HG02840 (cell line): Measurements from ENCODE around the gene XYLT2.
"Not testable (repeated sequence)": the region's sequence is repeated elsewhere in the genome, so short reads cannot be mapped to it uniquely, and the experiment has no call there.

Experiments
- ATAC-seq: cut with Tn5 transposase; IDR thresholded peaks from one replicate; pipeline ENCODE4 v1.9.1; 2021; ENCODE audit warnings: mild to moderate bottlenecking, moderate library complexity, moderate number of reproducible peaks; ENCODE audit not compliant: unreplicated experiment, low FRiP score

XYLT2 gene

GRCh38 chr17:50345432-50346312, at the start of gene XYLT2:
Gene XYLT2, plus strand, starts transcription at chr17:50346126. Its CDS starts 15 bp downstream, at chr17:50346141.
- peak; percentile 74 for ATAC-seq

- no peak for ATAC-seq
Measured at GRCh38 chr17:50297407-50297865, 48.5 kb upstream of the XYLT2 start.

GRCh38 chr17:50298018-50298417, 47.9 kb upstream of the XYLT2 start:
- no peak for ATAC-seq

- ATAC-seq, result no peak
Measured at GRCh38 chr17:50299776-50300175, 46.1 kb upstream of the XYLT2 start.

- ATAC-seq, result not testable (repeated sequence)
Measured at GRCh38 chr17:50300824-50301223, 45.1 kb upstream of the XYLT2 start.

- no peak for ATAC-seq
Measured at GRCh38 chr17:50301891-50302584, 43.9 kb upstream of the XYLT2 start.

- ATAC-seq, result no peak
Measured at GRCh38 chr17:50303051-50303450, 42.9 kb upstream of the XYLT2 start.

- ATAC-seq, result no peak
Measured at GRCh38 chr17:50303596-50303995, 42.3 kb upstream of the XYLT2 start.

GRCh38 chr17:50304781-50305404, 41.0 kb upstream of the XYLT2 start:
- no peak for ATAC-seq

GRCh38 chr17:50307654-50308053, 38.3 kb upstream of the XYLT2 start:
- ATAC-seq, result no peak

- no peak for ATAC-seq
Measured at GRCh38 chr17:50308666-50309065, 37.3 kb upstream of the XYLT2 start.

GRCh38 chr17:50310455-50311111, 35.3 kb upstream of the XYLT2 start:
- no peak for ATAC-seq

GRCh38 chr17:50311112-50311460, 34.8 kb upstream of the XYLT2 start:
- ATAC-seq, result peak; percentile 47

- no peak for ATAC-seq
Measured at GRCh38 chr17:50311483-50311882, 34.4 kb upstream of the XYLT2 start.

GRCh38 chr17:50312308-50312707, 33.6 kb upstream of the XYLT2 start:
- no peak for ATAC-seq

- no peak for ATAC-seq
Measured at GRCh38 chr17:50314456-50315011, 31.4 kb upstream of the XYLT2 start.

- no peak for ATAC-seq
Measured at GRCh38 chr17:50316016-50316587, 29.8 kb upstream of the XYLT2 start.

- not testable (repeated sequence) for ATAC-seq
Measured at GRCh38 chr17:50316660-50317059, 29.3 kb upstream of the XYLT2 start.

GRCh38 chr17:50317121-50317520, 28.8 kb upstream of the XYLT2 start:
- ATAC-seq, result no peak
